CD1c-positive myeloid dendritic cell (primary cell): Measurements from ENCODE around the gene AP5S1.
"Not testable (repeated sequence)": the region's sequence is repeated elsewhere in the genome, so short reads cannot be mapped to it uniquely, and the experiment has no call there.

Experiments
- DNase-seq: peaks from one replicate; pipeline ENCODE4 v3.0.0-alpha.2; 2016; ENCODE audit errors: extremely low spot score

Gene AP5S1

DNA sequence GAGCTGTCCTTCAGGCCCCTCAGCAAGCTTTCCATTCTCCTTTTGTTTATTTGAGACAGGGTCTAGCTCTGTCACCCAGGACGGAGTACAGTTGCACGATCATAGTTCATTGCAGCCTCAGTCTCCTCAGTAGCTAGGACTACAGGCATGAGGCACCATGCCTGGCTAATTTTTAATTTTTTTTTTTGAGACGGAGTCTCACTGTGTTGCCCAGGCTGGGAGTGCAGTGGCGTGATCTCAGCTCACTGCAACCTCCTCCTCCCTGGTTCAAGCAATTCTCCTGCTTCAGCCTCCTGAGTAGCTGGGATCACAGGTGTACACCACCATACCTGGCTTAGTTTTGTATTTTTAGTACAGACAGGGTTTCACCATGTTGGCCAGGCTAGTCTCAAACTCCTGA lies 31.1 kb upstream of the AP5S1 start:
- not testable (repeated sequence) for DNase-seq

GRCh38 chr20:3794168-3794567 lies 26.2 kb upstream of the AP5S1 start:
- DNase-seq: not testable (repeated sequence)

- no peak for DNase-seq
Measured at GRCh38 chr20:3794701-3795420, 25.5 kb upstream of the AP5S1 start.

DNA sequence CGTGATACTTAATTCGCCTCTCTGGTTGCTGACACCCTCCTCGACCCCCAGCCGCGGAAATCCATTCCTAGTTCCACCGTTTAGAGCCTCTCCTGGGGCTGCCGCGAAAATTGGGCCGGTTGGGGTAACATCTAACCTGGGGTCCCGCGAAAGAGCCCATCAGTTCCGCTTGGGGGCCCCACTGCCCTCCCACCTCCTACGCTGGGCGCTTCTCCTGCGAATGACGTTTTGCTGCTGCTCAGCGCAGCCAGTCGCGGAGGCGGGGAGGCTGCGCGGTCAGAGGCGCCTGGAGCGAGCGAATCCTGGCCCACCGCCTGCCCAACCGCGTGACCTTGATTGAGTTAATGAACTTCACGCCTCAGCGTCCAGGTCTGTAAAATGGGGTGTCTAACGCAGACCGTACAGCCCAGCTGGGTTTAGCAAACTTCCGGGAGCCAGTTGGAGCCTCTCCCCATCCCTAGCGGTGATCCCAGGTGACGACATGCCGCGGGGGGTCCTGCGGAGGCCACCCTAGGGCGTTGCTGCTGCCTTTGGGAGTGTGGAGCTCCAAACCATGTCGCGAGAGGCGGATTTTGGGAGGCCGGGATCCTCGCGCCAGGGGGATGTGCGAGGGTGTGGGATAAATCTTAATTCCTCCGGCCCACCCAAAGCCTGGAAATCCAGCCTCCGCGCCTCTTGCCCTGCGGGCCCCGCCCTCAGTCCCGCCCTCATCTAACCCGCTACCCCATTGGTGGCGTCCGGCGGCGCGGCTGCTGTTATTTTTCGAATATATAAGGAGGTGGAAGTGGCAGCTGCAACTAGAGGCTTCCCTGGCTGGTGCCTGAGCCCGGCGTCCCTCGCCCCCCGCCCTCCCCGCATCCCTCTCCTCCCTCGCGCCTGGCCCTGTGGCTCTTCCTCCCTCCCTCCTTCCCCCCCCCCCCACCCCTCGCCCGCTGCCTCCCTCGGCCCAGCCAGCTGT lies 24.6 kb upstream of the AP5S1 start, which contains the start of gene CDC25B:
TSS of gene CDC25B (plus strand) at position 800 of the 958 bp plus-strand sequence. CDS start 222 bp downstream, outside the sequence.
- DNase-seq: peak; percentile 91

DNA sequence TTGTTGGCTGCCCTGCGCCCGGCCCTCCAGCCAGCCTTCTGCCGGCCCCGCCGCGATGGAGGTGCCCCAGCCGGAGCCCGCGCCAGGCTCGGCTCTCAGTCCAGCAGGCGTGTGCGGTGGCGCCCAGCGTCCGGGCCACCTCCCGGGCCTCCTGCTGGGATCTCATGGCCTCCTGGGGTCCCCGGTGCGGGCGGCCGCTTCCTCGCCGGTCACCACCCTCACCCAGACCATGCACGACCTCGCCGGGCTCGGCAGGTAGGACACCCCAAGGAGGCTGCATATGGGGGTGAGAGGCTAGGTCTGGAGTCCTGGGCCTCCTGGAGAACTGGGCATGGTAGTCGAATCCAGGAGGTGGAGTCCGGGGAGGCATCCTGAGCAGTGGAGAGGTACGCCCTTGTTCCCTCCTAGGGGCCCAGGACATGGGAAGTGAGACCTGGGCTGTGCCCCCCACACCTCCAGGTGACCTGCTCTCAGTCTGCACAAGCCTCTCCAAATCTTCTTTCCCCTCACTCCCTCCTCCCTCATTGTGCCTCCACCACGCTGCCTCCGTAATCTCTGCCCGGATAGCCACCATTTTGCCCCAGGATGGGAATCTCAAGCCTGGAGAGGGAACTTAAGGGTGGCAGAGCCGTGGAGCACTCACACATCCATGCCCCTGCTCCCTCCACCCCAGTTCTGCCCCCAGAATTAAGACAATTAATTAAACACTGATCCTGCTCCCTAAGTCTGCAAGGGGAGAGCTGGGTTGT lies 23.7 kb upstream of the AP5S1 start:
- DNase-seq: no peak

DNA sequence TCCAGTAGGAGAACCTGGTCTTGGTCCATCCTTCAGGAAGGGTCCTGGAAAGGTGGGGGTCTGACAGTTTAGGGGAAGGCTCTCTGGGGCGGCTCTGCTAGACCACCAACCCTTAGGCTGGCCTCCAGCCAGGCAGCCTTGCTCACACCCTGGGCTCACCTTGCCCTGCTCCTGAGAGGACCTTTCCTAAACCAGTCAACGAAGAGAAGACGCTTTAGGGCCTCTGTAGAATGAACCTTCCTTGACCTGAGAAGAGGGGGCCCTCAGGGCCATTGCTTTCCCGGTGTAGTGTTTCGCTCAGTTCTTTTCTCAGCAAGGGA lies 23.2 kb upstream of the AP5S1 start:
- DNase-seq: no peak

DNA sequence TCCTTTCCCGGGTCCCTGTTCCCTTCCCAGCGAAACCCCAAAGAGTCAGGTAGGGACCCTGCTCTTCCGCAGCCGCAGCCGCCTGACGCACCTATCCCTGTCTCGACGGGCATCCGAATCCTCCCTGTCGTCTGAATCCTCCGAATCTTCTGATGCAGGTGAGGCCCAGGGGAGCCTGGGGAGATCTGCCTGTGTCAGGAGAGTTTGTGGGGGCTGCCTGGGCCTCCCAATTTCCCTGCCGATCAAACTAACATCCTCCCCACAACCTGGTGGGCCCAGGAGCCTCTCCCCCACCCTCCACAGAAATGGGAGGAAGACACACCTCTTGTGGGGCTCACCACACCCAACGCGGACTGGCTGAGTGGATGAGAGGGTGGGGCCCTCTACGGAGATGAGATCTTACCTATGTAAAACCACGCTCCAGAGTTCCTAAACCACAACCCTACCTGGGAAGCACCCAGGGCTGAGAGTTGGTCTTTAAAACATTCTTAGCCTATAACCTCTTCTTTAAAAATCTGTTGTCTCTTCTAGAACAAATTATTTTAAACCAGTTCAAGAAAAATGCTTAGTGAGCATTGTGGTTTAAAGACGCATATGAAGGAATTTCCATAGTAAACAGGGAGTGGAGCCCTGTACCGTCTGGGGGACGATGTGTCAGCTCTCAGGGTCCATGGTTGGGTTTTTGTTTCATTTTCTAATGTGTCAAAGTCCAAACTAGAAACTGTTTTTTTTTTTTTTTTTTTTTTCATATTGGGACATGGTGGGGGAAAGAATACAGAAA lies 22.6 kb upstream of the AP5S1 start:
- no peak for DNase-seq

- no peak for DNase-seq
Measured at GRCh38 chr20:3798373-3798768, 22.0 kb upstream of the AP5S1 start.

DNA sequence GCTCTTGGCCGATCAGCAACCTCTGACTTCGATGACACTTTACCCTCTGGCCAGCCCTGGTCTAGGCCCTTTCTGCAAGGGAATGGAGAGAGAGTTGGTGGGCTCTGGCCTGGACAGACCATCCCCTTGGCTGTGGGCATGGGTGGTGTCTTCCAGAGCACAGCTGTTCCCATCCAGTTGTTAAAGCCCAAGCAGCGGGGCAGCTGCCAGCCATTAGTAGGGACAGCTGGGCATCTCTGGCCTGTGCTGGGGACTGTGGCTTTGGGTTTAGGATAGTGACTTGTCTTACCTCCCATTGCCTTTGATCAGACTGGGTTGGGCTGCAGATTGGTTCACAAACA lies 21.5 kb upstream of the AP5S1 start:
- no peak for DNase-seq

- DNase-seq: no peak
Measured at GRCh38 chr20:3800256-3800877, 20.0 kb upstream of the AP5S1 start.

DNA sequence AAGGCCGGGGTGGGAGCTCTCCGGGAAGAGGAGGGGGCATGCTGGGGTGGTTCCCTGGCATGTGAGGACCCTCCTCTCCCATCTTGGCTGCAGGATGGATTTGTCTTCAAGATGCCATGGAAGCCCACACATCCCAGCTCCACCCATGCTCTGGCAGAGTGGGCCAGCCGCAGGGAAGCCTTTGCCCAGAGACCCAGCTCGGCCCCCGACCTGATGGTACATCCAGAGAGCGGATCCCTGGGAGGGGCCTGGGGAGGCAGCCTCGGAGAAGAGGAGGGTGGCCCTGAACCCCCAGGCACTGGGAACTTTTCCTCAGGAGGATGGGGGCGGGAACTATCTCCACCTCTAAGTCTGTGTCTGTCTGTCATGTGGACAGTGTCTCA lies 19.5 kb upstream of the AP5S1 start:
- no peak for DNase-seq

DNA sequence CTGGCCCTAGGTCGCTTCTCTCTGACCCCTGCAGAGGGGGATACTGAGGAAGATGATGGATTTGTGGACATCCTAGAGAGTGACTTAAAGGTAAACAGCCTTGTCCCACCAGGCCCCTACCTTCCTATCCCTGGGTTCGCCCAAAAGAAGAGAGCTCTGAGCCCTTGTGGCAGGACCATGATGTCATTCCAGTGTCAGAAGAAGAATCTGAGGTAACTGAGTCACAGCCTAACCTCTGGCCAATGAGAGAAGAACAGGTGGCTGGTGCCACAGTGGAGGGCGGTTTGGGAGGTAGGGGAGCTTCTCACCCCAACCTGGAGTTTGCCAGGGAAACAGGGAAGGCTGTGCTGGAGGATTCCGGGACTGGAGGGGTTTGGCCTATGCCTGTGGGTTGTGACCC lies 19.0 kb upstream of the AP5S1 start:
- no peak for DNase-seq

GRCh38 chr20:3801846-3802245 lies 18.5 kb upstream of the AP5S1 start:
- no peak for DNase-seq

GRCh38 chr20:3802524-3803239 lies 17.7 kb upstream of the AP5S1 start:
- DNase-seq: no peak

DNA sequence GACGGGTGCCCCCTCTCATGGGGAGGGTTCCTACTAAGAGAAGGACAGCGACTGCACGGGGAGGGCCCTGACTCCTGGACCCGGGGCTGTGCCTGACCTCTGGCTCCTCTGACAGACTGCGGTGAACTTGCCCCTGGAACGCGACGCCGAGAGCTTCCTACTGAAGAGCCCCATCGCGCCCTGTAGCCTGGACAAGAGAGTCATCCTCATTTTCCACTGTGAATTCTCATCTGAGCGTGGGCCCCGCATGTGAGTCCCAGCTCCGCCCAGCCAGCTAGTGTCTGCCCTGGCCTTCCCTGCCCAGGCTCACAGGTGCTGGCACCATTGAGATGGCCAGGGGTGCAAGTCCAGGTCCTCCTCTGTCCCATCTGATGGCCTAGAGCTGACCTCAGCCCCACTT lies 17.1 kb upstream of the AP5S1 start:
- DNase-seq: no peak

- no peak for DNase-seq
Measured at GRCh38 chr20:3803854-3804253, 16.5 kb upstream of the AP5S1 start.

DNA sequence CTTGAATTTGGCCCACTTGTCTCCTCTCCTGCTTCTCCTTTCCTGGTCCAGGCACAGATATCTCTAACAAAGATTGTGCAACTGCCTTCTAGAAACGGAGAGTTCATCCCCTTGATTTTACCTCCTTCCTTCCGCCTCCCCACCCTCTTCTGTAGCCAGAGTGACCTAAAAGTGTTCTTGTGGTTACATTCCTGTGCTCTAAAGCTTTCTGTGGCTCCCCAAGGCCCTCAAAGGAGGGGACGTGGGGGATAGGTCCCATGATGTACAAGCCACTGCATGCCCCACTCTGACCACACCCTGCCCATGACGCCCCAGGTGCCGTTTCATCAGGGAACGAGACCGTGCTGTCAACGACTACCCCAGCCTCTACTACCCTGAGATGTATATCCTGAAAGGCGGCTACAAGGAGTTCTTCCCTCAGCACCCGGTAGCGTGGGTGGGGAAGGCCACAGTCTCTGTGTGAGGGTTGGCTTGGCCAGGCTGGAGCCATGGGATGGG lies 16.0 kb upstream of the AP5S1 start:
- no peak for DNase-seq

DNA sequence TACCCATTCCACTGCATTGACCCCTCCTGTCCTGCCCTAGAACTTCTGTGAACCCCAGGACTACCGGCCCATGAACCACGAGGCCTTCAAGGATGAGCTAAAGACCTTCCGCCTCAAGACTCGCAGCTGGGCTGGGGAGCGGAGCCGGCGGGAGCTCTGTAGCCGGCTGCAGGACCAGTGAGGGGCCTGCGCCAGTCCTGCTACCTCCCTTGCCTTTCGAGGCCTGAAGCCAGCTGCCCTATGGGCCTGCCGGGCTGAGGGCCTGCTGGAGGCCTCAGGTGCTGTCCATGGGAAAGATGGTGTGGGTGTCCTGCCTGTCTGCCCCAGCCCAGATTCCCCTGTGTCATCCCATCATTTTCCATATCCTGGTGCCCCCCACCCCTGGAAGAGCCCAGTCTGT lies 15.6 kb upstream of the AP5S1 start:
- DNase-seq: no peak

- DNase-seq: no peak
Measured at GRCh38 chr20:3808544-3808943, 11.8 kb upstream of the AP5S1 start.

DNA sequence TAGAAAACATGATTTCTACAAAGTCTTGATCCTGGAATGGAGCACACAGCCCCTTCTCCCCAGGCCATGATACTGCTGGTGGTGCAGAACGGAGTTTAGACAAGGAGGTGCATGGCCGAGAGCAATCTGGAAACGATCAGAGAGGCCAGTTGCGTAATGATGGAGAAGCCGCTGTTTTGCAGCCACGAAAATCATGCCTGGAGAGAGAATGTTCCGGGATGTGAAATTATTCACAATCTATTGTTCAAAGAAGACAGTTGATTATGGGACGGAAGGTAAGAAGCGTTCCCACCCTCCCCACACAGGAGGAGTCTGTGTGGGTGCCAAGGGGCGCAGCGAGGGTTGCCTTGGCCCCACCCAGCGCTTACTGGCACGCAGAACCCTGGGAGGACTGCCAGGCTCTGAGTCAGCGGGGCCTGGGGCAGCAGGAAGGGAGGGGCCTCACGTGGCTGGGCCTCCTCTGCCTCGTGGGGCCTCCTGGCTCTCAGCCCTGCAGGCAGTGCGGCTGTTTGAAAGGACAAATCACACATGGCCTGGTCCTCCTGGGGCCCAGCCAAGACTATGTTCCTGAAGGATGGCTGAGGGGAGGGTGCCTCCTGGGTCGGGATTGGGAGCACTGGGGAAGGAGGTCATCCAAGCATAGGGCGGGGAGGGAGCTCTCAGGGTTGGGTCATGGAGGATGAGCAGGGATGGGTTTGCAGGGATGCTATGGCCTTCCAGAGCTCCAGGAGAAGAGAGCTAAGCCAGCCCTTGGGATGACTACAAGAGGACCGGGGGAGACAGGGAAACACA lies 8.7 kb upstream of the AP5S1 start:
- DNase-seq: peak; percentile 95
